Mesenchymal stem cell (in vitro differentiated cells and primary cell): ENCODE results near the gene EFCAB13.

Source experiments
- DNase-seq: peaks from one replicate; pipeline ENCODE4 v3.0.0-alpha.2; 2013
- H2AFZ ChIP-seq: one replicate; pipeline ENCODE4 v1.6.1; 2013; ENCODE audit warnings: low read depth, mild to moderate bottlenecking, control low read depth, inconsistent platforms, low read length, moderate library complexity
- H2AK5ac ChIP-seq: 2 replicates; pipeline ENCODE4 v1.6.1; 2013; ENCODE audit warnings: low read length, moderate library complexity, mild to moderate bottlenecking, inconsistent platforms; ENCODE audit not compliant: severe bottlenecking
- H2BK120ac ChIP-seq: one replicate; pipeline ENCODE4 v1.6.1; 2013; ENCODE audit warnings: low read depth, mild to moderate bottlenecking, inconsistent platforms, low read length, moderate library complexity
- H2BK12ac ChIP-seq, 2 experiments: one replicate each; pipeline ENCODE4 v1.6.1; 2013; ENCODE audit warnings: inconsistent platforms in 2 of 2, low read length in 2 of 2, mild to moderate bottlenecking in 2 of 2, moderate library complexity in 2 of 2, control low read depth in 1 of 2
- H2BK15ac ChIP-seq: one replicate; pipeline ENCODE4 v1.6.1; 2013; ENCODE audit warnings: mild to moderate bottlenecking, low read depth, inconsistent platforms; ENCODE audit not compliant: poor library complexity, severe bottlenecking
- H2BK5ac ChIP-seq: 2 replicates; pipeline ENCODE4 v1.6.1; 2013; ENCODE audit warnings: low read depth, mild to moderate bottlenecking, low read length, control low read depth, inconsistent platforms; ENCODE audit not compliant: poor library complexity, severe bottlenecking
- H3K14ac ChIP-seq, 2 experiments: one replicate each; pipeline ENCODE4 v1.6.1; 2013; ENCODE audit warnings: inconsistent platforms in 2 of 2, low read length in 2 of 2, control low read depth in 1 of 2, mild to moderate bottlenecking in 1 of 2, moderate library complexity in 1 of 2
- H3K18ac ChIP-seq, 2 experiments: one replicate each; pipeline ENCODE4 v1.6.1; 2013; ENCODE audit warnings: inconsistent platforms in 2 of 2, low read length in 2 of 2, control low read depth in 1 of 2, low read depth in 1 of 2, mild to moderate bottlenecking in 1 of 2
- H3K23ac ChIP-seq, 2 experiments: one replicate each; pipeline ENCODE4 v1.6.1; 2013; ENCODE audit warnings: inconsistent platforms in 2 of 2, low read length in 2 of 2, mild to moderate bottlenecking in 2 of 2, moderate library complexity in 2 of 2, control low read depth in 1 of 2
- H3K27ac ChIP-seq: 2 replicates; pipeline ENCODE4 v1.5.1; 2013; ENCODE audit warnings: mild to moderate bottlenecking, moderate library complexity, low read length, control low read depth, inconsistent platforms; ENCODE audit not compliant: poor library complexity, severe bottlenecking
- H3K27me3 ChIP-seq, 2 experiments: 2 replicates each; pipeline versions ENCODE4 v1.6.1 to v1.7.0; 2013; ENCODE audit warnings: low read length in 2 of 2, mild to moderate bottlenecking in 2 of 2, moderate library complexity in 2 of 2, control low read depth in 1 of 2, inconsistent platforms in 1 of 2; ENCODE audit not compliant: control insufficient read depth in 1 of 2, insufficient read depth in 1 of 2
- H3K36me3 ChIP-seq, 2 experiments: 2 replicates each; pipeline versions ENCODE4 v1.6.1 to v1.7.0; 2013; ENCODE audit warnings: low read length in 2 of 2, control low read depth in 1 of 2, inconsistent platforms in 1 of 2, low read depth in 1 of 2, mild to moderate bottlenecking in 1 of 2; ENCODE audit not compliant: insufficient read depth in 2 of 2, control insufficient read depth in 1 of 2
- H3K4ac ChIP-seq, 2 experiments: one replicate each; pipeline ENCODE4 v1.6.1; 2013; ENCODE audit warnings: inconsistent platforms in 2 of 2, low read length in 2 of 2, mild to moderate bottlenecking in 2 of 2, moderate library complexity in 2 of 2, control low read depth in 1 of 2, low read depth in 1 of 2
- H3K4me1 ChIP-seq: 2 replicates; pipeline ENCODE4 v1.6.1; 2013; ENCODE audit warnings: low read depth, low read length, control low read depth; ENCODE audit not compliant: control insufficient read depth, insufficient read depth
- H3K4me2 ChIP-seq: 2 replicates; pipeline ENCODE4 v1.6.1; 2013; ENCODE audit warnings: low read length, mild to moderate bottlenecking, inconsistent platforms; ENCODE audit not compliant: poor library complexity, severe bottlenecking
- H3K4me3 ChIP-seq, 2 experiments: 2 replicates each; pipeline versions ENCODE4 v1.5.1 to v1.7.0; 2013; ENCODE audit warnings: low read length in 2 of 2, mild to moderate bottlenecking in 2 of 2, control low read depth in 1 of 2, low read depth in 1 of 2; ENCODE audit not compliant: insufficient read depth in 1 of 2
- H3K79me1 ChIP-seq: replicated peaks from 2 replicates; pipeline ENCODE4 v1.6.1; 2013; ENCODE audit warnings: mild to moderate bottlenecking, control low read depth, low read length, inconsistent platforms; ENCODE audit not compliant: poor library complexity, severe bottlenecking
- H3K9ac ChIP-seq: 2 replicates; pipeline ENCODE4 v1.7.0; 2013; ENCODE audit warnings: mild to moderate bottlenecking, low read length, moderate library complexity
- H3K9me3 ChIP-seq: 2 replicates; pipeline ENCODE4 v1.7.0; 2013; ENCODE audit warnings: mild to moderate bottlenecking, low read length; ENCODE audit not compliant: control insufficient read depth
- H4K8ac ChIP-seq: one replicate; pipeline ENCODE4 v1.6.1; 2013; ENCODE audit warnings: inconsistent platforms, mild to moderate bottlenecking, low read length, moderate library complexity
- H4K91ac ChIP-seq: one replicate; pipeline ENCODE4 v1.6.1; 2013; ENCODE audit warnings: mild to moderate bottlenecking, low read length, inconsistent platforms
- WGBS: methylation state at CpG from one replicate; pipeline ENCODE4 v1.1.7; 2013; ENCODE audit warnings: mixed read lengths; 5-methylcytosine and 5-hydroxymethylcytosine counted together

The EFCAB13 gene

GRCh38 chr17:47320879-47321502 lies 2.8 kb upstream of the EFCAB13 start:
- WGBS: 75% methylated on average over 2 of the region's 5 CpGs
- Histone ChIP-seq H3K14ac (no peak overlapping the region), H2BK15ac (no peak overlapping the region)

GRCh38 chr17:47324224-47325020 lies 667 bp downstream of the EFCAB13 start:
- H2BK120ac ChIP-seq: peak overlapping the region; percentile 56
- peak overlapping the region; percentile 88 for H4K91ac ChIP-seq
- H3K18ac ChIP-seq: peak overlapping the region; percentile 90 to 91
- H2AFZ ChIP-seq: peak overlapping the region; percentile 49
- H3K79me1 ChIP-seq: no peaks in the 10 kb centered on the region
- H3K36me3 ChIP-seq: peaks cover 0 to 12% of the 10 kb centered on the region in 2 experiments
- H3K9me3 ChIP-seq: peaks cover 5% of the 10 kb centered on the region
- no peaks in the 10 kb centered on the region for H3K27me3 ChIP-seq
- H3K4ac ChIP-seq: peak overlapping the region; percentile 63 to 92
- peak overlapping the region; percentile 33 to 59 for H2BK12ac ChIP-seq
- peak overlapping the region; percentile 80 for H3K4me2 ChIP-seq
- peak overlapping the region; percentile 60 to 84 for H3K4me3 ChIP-seq
- peaks cover 7% of the 10 kb centered on the region for H3K4me1 ChIP-seq
- peak overlapping the region; percentile 93 for H3K9ac ChIP-seq
- peak overlapping the region; percentile 93 for H4K8ac ChIP-seq
- peak; percentile 78 for DNase-seq
- H3K27ac ChIP-seq: peak overlapping the region; percentile 75
- peak overlapping the region; percentile 94 for H2BK15ac ChIP-seq
- H3K23ac ChIP-seq: peak overlapping the region in 1 of 2 experiments; percentile 50
- no peak overlapping the region for H2BK5ac ChIP-seq
- peak overlapping the region; percentile 46 for H2AK5ac ChIP-seq
- H3K14ac ChIP-seq: peak overlapping the region in 1 of 2 experiments; percentile 84
- 23% methylated on average over 28 of the region's 28 CpGs for WGBS

More at GRCh38 chr17:47320879-47321502, 2.8 kb upstream of the EFCAB13 start:
- H2BK120ac ChIP-seq: no peak overlapping the region
- no peak overlapping the region for H3K23ac ChIP-seq
- H2BK12ac ChIP-seq: no peak overlapping the region
- H3K4ac ChIP-seq: no peak overlapping the region
- H3K27me3 ChIP-seq: no peaks in the 10 kb centered on the region
- no peak overlapping the region for H3K4me3 ChIP-seq
- H3K9ac ChIP-seq: no peak overlapping the region
- peaks cover 10% of the 10 kb centered on the region for H3K9me3 ChIP-seq
- H3K27ac ChIP-seq: no peak overlapping the region
- no peak overlapping the region for H2AK5ac ChIP-seq
- no peak overlapping the region for H3K18ac ChIP-seq
- H2AFZ ChIP-seq: no peak overlapping the region
- no peak overlapping the region for H4K91ac ChIP-seq
- H3K4me2 ChIP-seq: no peak overlapping the region
- H3K36me3 ChIP-seq: peaks cover 4 to 25% of the 10 kb centered on the region in 2 experiments
- H3K79me1 ChIP-seq: no peaks in the 10 kb centered on the region
- H4K8ac ChIP-seq: no peak overlapping the region
- DNase-seq: no peak
- H3K4me1 ChIP-seq: peaks cover 7% of the 10 kb centered on the region
- H2BK5ac ChIP-seq: no peak overlapping the region

- peaks cover 0 to 13% of the 10 kb centered on the region in 2 experiments for H3K36me3 ChIP-seq
- no peaks in the 10 kb centered on the region for H3K27me3 ChIP-seq
- no peak overlapping the region for H4K91ac ChIP-seq
- no peak overlapping the region for H2BK15ac ChIP-seq
- no peak overlapping the region for H2BK12ac ChIP-seq
- H3K4me1 ChIP-seq: peaks cover 7% of the 10 kb centered on the region
- H2AK5ac ChIP-seq: no peak overlapping the region
- H3K14ac ChIP-seq: no peak overlapping the region
- H3K9ac ChIP-seq: no peak overlapping the region
- no peak overlapping the region for H3K4me3 ChIP-seq
- no peak overlapping the region for H4K8ac ChIP-seq
- H3K18ac ChIP-seq: no peak overlapping the region
- H2BK5ac ChIP-seq: no peak overlapping the region
- 97% methylated on average over 1 of the region's 1 CpG for WGBS
- no peak overlapping the region for H3K4me2 ChIP-seq
- H3K79me1 ChIP-seq: no peaks in the 10 kb centered on the region
- H3K23ac ChIP-seq: no peak overlapping the region
- no peak for DNase-seq
- H3K9me3 ChIP-seq: peaks cover 5% of the 10 kb centered on the region
- H3K27ac ChIP-seq: no peak overlapping the region
- no peak overlapping the region for H2BK120ac ChIP-seq
- H2AFZ ChIP-seq: no peak overlapping the region
- no peak overlapping the region for H3K4ac ChIP-seq
These were observed 1.4 kb downstream of the EFCAB13 start for GRCh38 chr17:47325176-47325575.

GRCh38 chr17:47330548-47330947 lies 6.8 kb downstream of the EFCAB13 start:
- Histone ChIP-seq H3K14ac (no peak overlapping the region), H3K18ac (no peak overlapping the region), H3K36me3 (peaks cover 3 to 52% of the 10 kb centered on the region in 2 experiments), H2BK5ac (no peak overlapping the region), H3K4me3 (no peak overlapping the region), H3K9ac (no peak overlapping the region), H3K27ac (no peak overlapping the region), H3K4ac (no peak overlapping the region), H3K79me1 (no peaks in the 10 kb centered on the region), H3K4me1 (no peaks in the 10 kb centered on the region), H4K8ac (no peak overlapping the region), H3K9me3 (peaks cover 5% of the 10 kb centered on the region), H2BK12ac (no peak overlapping the region), H2AFZ (no peak overlapping the region), H4K91ac (no peak overlapping the region), H2BK120ac (no peak overlapping the region), H2BK15ac (no peak overlapping the region), H2AK5ac (no peak overlapping the region), H3K4me2 (no peak overlapping the region), H3K27me3 (no peaks in the 10 kb centered on the region), H3K23ac (no peak overlapping the region)
- no peak for DNase-seq
- WGBS: no CpG with 5 or more reads among the region's 2 CpGs
